ENCODE data around the gene TLN1.

DNA sequence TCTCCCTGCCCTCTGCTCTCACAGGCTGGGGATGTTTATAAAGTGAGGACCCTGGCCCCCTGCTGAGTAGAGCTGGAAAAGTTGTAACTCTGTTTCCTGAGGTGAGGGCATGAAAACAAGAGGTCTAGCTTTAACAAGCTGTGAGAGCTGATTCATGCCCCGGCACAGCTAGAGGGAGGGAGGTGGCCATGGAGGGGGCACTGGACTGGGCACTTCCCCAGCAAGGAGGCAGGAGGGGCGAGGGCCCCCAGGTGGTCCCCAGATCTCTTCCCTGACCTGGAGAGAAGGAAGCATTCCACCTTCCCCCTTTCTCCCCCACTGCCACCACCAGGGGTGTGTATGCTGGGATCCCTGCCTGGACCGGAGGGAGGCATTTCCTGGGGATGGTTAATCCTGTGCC is 22.3 kb upstream of the TLN1 start, which contains the start of gene MSMP:
- TF ChIP-seq, protein P1, sequence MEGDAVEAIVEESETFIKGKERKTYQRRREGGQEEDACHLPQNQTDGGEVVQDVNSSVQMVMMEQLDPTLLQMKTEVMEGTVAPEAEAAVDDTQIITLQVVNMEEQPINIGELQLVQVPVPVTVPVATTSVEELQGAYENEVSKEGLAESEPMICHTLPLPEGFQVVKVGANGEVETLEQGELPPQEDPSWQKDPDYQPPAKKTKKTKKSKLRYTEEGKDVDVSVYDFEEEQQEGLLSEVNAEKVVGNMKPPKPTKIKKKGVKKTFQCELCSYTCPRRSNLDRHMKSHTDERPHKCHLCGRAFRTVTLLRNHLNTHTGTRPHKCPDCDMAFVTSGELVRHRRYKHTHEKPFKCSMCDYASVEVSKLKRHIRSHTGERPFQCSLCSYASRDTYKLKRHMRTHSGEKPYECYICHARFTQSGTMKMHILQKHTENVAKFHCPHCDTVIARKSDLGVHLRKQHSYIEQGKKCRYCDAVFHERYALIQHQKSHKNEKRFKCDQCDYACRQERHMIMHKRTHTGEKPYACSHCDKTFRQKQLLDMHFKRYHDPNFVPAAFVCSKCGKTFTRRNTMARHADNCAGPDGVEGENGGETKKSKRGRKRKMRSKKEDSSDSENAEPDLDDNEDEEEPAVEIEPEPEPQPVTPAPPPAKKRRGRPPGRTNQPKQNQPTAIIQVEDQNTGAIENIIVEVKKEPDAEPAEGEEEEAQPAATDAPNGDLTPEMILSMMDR (IDR thresholded peaks at IDR 0.05): no peak
- TF ChIP-seq ZFX (IDR thresholded peaks at IDR 0.05; ENCODE audit: borderline replicate concordance): no peak

All from 22Rv1 (cell line).